KMS-11 (cell line): ENCODE results near the gene DSTN.

Experiments
- H2AFZ ChIP-seq: fragments of 200-600 bp; sonication (generic); 2 replicates; pipeline ENCODE4 v1.6.1; 2016; ENCODE audit warnings: antibody characterized with exemption, mixed run types, low read depth
- H3K27ac ChIP-seq: fragments of 200-600 bp; sonication (generic); 2 replicates; pipeline ENCODE4 v1.6.1; 2016; ENCODE audit warnings: mild to moderate bottlenecking, mixed run types
- H3K27me3 ChIP-seq: fragments of 200-600 bp; sonication (generic); 2 replicates; pipeline ENCODE4 v1.6.1; 2017; ENCODE audit warnings: mild to moderate bottlenecking, low read depth, mixed run types, moderate library complexity; ENCODE audit not compliant: insufficient read depth
- H3K36me3 ChIP-seq: fragments of 200-600 bp; sonication (generic); 2 replicates; pipeline ENCODE4 v1.6.1; 2017; ENCODE audit warnings: mild to moderate bottlenecking, mixed run types; ENCODE audit not compliant: insufficient read depth
- H3K4me1 ChIP-seq: fragments of 200-600 bp; sonication (generic); 2 replicates; pipeline ENCODE4 v1.6.1; 2016; ENCODE audit warnings: mild to moderate bottlenecking, low read depth, mixed run types; ENCODE audit not compliant: poor library complexity, severe bottlenecking
- H3K4me2 ChIP-seq: fragments of 200-600 bp; sonication (generic); 2 replicates; pipeline ENCODE4 v1.7.0; 2016; ENCODE audit warnings: mild to moderate bottlenecking, mixed run types
- H3K4me3 ChIP-seq: fragments of 200-600 bp; sonication (generic); IDR thresholded peaks from 2 replicates; pipeline ENCODE4 v1.6.1; 2017; ENCODE audit warnings: low read depth, low read length, mixed read lengths; ENCODE audit not compliant: insufficient read depth
- H3K79me2 ChIP-seq: fragments of 200-600 bp; sonication (generic); 2 replicates; pipeline ENCODE4 v1.6.1; 2016; ENCODE audit warnings: low read depth, mixed run types; ENCODE audit not compliant: insufficient read depth
- H3K9ac ChIP-seq: fragments of 200-600 bp; sonication (generic); 2 replicates; pipeline ENCODE4 v1.6.1; 2016; ENCODE audit warnings: mild to moderate bottlenecking, mixed run types
- H4K20me1 ChIP-seq: fragments of 200-600 bp; sonication (generic); 2 replicates; pipeline ENCODE4 v1.6.1; 2016; ENCODE audit warnings: mild to moderate bottlenecking, mixed run types; ENCODE audit not compliant: insufficient read depth
- CTCF ChIP-seq: fragments of 200-600 bp; sonication (generic); conservative IDR thresholded peaks from 2 replicates; pipeline ENCODE4 v1.6.1; 2017; ENCODE audit warnings: low read depth, mild to moderate bottlenecking, antibody characterized with exemption, low read length, moderate library complexity, mixed read lengths

DSTN gene

GRCh38 chr20:17654649-17655285 is 84.9 kb downstream of the DSTN start:
- Histone ChIP-seq H3K4me1 (peaks cover 44% of the 10 kb centered on the region), H3K4me3 (no peak overlapping the region), H2AFZ (no peak overlapping the region), H3K27me3 (no peaks in the 10 kb centered on the region), H3K36me3 (no peaks in the 10 kb centered on the region), H3K4me2 (no peak overlapping the region), H4K20me1 (no peaks in the 10 kb centered on the region), H3K79me2 (no peaks in the 10 kb centered on the region; the same call in 1 of the 2 replicates), H3K27ac (no peak overlapping the region), H3K9ac (no peak overlapping the region)
- peak; percentile 32; the same call in 1 of the 2 replicates for TF ChIP-seq CTCF

- H4K20me1 ChIP-seq = no peaks in the 10 kb centered on the region
- no peak overlapping the region for H3K27ac ChIP-seq
- no peak overlapping the region for H2AFZ ChIP-seq
- H3K4me1 ChIP-seq = peaks cover 39% of the 10 kb centered on the region
- no peaks in the 10 kb centered on the region for H3K27me3 ChIP-seq
- no peaks in the 10 kb centered on the region; the same call in 1 of the 2 replicates for H3K36me3 ChIP-seq
- H3K4me3 ChIP-seq = no peak overlapping the region
- no peak for TF ChIP-seq CTCF
- H3K9ac ChIP-seq = no peak overlapping the region
- no peaks in the 10 kb centered on the region; the same call in 1 of the 2 replicates for H3K79me2 ChIP-seq
- no peak overlapping the region for H3K4me2 ChIP-seq
These were observed 85.4 kb downstream of the DSTN start for GRCh38 chr20:17655286-17655651.

GRCh38 chr20:17655865-17656479 is 86.1 kb downstream of the DSTN start:
- Histone ChIP-seq H3K4me2 (no peak overlapping the region), H3K36me3 (no peaks in the 10 kb centered on the region; the same call in 1 of the 2 replicates), H3K4me1 (peaks cover 32% of the 10 kb centered on the region)

GRCh38 chr20:17657079-17657825 is 87.4 kb downstream of the DSTN start:
- Histone ChIP-seq H3K79me2 (peaks cover 5% of the 10 kb centered on the region; the same call in 1 of the 2 replicates), H3K36me3 (no peaks in the 10 kb centered on the region; the same call in 1 of the 2 replicates), H3K4me1 (peaks cover 20% of the 10 kb centered on the region), H2AFZ (no peak overlapping the region), H3K27ac (no peak overlapping the region), H3K9ac (no peak overlapping the region), H3K4me3 (no peak overlapping the region), H4K20me1 (no peaks in the 10 kb centered on the region), H3K27me3 (no peaks in the 10 kb centered on the region), H3K4me2 (no peak overlapping the region)
- no peak for TF ChIP-seq CTCF

More at GRCh38 chr20:17655865-17656479, 86.1 kb downstream of the DSTN start:
- no peak overlapping the region for H2AFZ ChIP-seq
- no peak overlapping the region for H3K9ac ChIP-seq
- no peak overlapping the region for H3K27ac ChIP-seq
- no peaks in the 10 kb centered on the region for H3K27me3 ChIP-seq
- no peak overlapping the region for H3K4me3 ChIP-seq
- H4K20me1 ChIP-seq = no peaks in the 10 kb centered on the region
- H3K79me2 ChIP-seq = peaks cover 3% of the 10 kb centered on the region; the same call in 1 of the 2 replicates
- no peak for TF ChIP-seq CTCF
